NCI-H2029 (cell line): ENCODE measurements around the gene ABHD10.
"Not testable (repeated sequence)": the region's sequence is repeated elsewhere in the genome, so short reads cannot be mapped to it uniquely, and the experiment has no call there.

Experiments
- DNase-seq: peaks from one replicate; lab custom pipeline; 2025; lab: John Stamatoyannopoulos, UW

Gene ABHD10

GRCh38 chr3:112032098-112032731 lies 53.4 kb downstream of the ABHD10 start:
- DNase-seq: peak; percentile 43

GRCh38 chr3:112034436-112034835 lies 55.6 kb downstream of the ABHD10 start, which contains the start of gene TMPRSS7:
Gene TMPRSS7, plus strand, starts transcription at chr3:112034736. Its CDS starts 110 bp downstream, at chr3:112034846.
- DNase-seq: no peak

DNA sequence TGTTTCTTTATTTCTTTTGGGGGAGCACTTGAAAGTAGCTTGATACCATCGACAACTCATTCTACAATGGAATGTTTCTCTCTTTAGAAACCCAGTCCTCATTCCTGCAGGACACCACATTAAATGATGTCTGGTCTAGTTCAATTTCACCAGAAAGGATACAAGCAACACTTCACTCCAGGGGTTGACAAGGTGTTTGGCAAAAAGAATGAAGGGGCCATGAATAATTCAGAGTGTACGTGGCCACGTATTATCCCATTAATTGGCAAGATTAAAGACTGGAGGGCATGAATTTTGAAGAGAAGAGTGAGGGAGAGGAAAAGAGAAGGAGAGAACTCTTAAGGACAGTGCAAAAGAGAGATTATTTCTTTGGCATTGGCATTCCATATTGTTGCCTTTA lies 56.4 kb downstream of the ABHD10 start:
- DNase-seq: no peak

DNA sequence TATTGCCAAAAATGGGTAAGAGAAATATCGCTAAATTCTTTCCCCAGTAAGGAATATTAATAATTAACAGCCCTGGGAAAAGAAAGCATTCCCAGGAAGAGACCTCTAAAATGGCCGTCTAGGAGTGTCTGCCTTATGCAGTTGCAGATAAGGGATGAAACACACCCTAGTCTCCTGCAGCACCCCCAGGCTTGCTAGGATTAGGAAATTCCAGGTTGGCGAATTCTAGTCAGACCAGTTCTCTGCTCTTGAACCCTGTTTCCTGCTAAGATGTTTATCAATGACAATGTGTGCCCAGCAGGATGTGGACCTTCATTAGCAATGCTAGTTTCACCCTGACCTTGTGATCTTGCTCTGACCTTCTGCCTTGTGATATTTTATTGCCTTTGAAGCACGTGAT lies 58.4 kb downstream of the ABHD10 start:
- DNase-seq: not testable (repeated sequence)

DNA sequence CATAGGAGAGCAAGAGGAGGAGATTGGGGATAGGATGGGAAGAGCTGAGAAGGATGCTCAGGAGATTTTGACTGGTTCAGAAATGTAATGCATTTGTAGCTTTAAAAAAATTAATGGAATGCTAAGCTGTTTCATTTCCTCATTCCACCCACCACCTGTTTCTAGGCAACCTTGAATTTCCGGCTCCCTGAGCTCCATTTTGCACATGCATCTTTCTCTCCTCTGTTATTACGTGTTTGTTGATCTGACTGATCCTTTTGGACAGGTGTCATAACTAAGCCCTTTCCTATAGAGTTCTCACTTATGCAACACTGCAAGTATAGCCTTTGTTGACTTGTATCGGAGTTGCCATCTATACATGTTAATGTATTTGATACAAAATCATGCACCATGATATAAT lies 60.0 kb downstream of the ABHD10 start:
- DNase-seq: peak; percentile 50

GRCh38 chr3:112041321-112041720 lies 62.5 kb downstream of the ABHD10 start:
- no peak for DNase-seq

GRCh38 chr3:112042842-112043280 lies 64.0 kb downstream of the ABHD10 start:
- peak; percentile 99 for DNase-seq
